Keratinocyte (primary cell): Measurements from ENCODE around the gene ULK4. TPM values are rescaled to one million over a fixed set of nuclear protein-coding genes. Genes with fewer than 3 reads are reported as not detected.

ENCODE experiments used
- DNase-seq: peaks from one replicate; pipeline ENCODE4 v3.0.0-alpha.2; 2011; ENCODE audit warnings: low read depth, missing footprints, low spot score
- FAIRE-seq: peaks from 2 replicates; lab custom pipeline; 2011; peaks lifted over from hg19 to GRCh38; lab: Jason Lieb, UNC
- H2AFZ ChIP-seq: 2 replicates; pipeline ENCODE4 v1.6.0; 2012; ENCODE audit warnings: low read length, control low read depth, inconsistent platforms; ENCODE audit not compliant: control insufficient read depth
- H3K27ac ChIP-seq: 2 replicates; pipeline ENCODE4 v1.5.1; 2011; ENCODE audit warnings: low read length; ENCODE audit not compliant: control insufficient read depth, insufficient read depth
- H3K27me3 ChIP-seq: 3 replicates; pipeline ENCODE4 v1.6.0; 2011; ENCODE audit warnings: low read length; ENCODE audit not compliant: control insufficient read depth, insufficient read depth; ENCODE audit errors: extremely low read depth
- H3K36me3 ChIP-seq, 2 experiments: 2 replicates in 1 of 2; 3 replicates in 1 of 2; pipeline ENCODE4 v1.5.1; 2011; ENCODE audit warnings: low read length in 2 of 2, mild to moderate bottlenecking in 1 of 2; ENCODE audit not compliant: control insufficient read depth in 2 of 2, insufficient read depth in 2 of 2; ENCODE audit errors: extremely low read depth in 1 of 2
- H3K4me1 ChIP-seq: 3 replicates; pipeline ENCODE4 v1.5.1; 2011; ENCODE audit warnings: low read length; ENCODE audit not compliant: control insufficient read depth, insufficient read depth; ENCODE audit errors: extremely low read depth
- H3K4me2 ChIP-seq: 3 replicates; pipeline ENCODE4 v1.6.0; 2011; ENCODE audit warnings: low read depth, low read length; ENCODE audit not compliant: control insufficient read depth, insufficient read depth; ENCODE audit errors: extremely low read depth
- H3K4me3 ChIP-seq, 3 experiments: fragments of 200-600 bp in 1 of 3; sonication (generic) in 1 of 3; 2 replicates in 2 of 3; 3 replicates in 1 of 3; pipeline ENCODE4 v1.5.1; 2011 to 2016; ENCODE audit warnings: low read length in 3 of 3, mild to moderate bottlenecking in 3 of 3, control low read depth in 2 of 3, inconsistent platforms in 1 of 3, low read depth in 1 of 3, mixed read lengths in 1 of 3, mixed run types in 1 of 3, moderate library complexity in 1 of 3; ENCODE audit not compliant: control insufficient read depth in 2 of 3, insufficient read depth in 2 of 3; ENCODE audit errors: extremely low read depth in 1 of 3
- H3K79me2 ChIP-seq: 2 replicates; pipeline ENCODE4 v1.6.0; 2012; ENCODE audit warnings: low read length; ENCODE audit not compliant: control insufficient read depth, insufficient read depth
- H3K9ac ChIP-seq: 3 replicates; pipeline ENCODE4 v1.6.0; 2011; ENCODE audit warnings: low read length; ENCODE audit not compliant: control insufficient read depth, insufficient read depth; ENCODE audit errors: extremely low read depth
- H3K9me1 ChIP-seq: 3 replicates; pipeline ENCODE4 v1.6.0; 2011; ENCODE audit warnings: low read length; ENCODE audit not compliant: control insufficient read depth, insufficient read depth; ENCODE audit errors: extremely low read depth
- H3K9me3 ChIP-seq: 2 replicates; pipeline ENCODE4 v1.5.1; 2012; ENCODE audit warnings: low read depth, low read length; ENCODE audit not compliant: control insufficient read depth
- H4K20me1 ChIP-seq: 3 replicates; pipeline ENCODE4 v1.6.0; 2011; ENCODE audit warnings: low read length; ENCODE audit not compliant: control insufficient read depth, insufficient read depth; ENCODE audit errors: extremely low read depth
- EZH2 ChIP-seq: IDR thresholded peaks from one replicate; pipeline ENCODE4 v1.6.1; 2012; ENCODE audit warnings: inconsistent platforms, mild to moderate bottlenecking, low read length, moderate library complexity
- dilution Hi-C: fragments of 300-500 bp; cut with MboI; formaldehyde crosslinking; loops from one replicate; pipeline ENCODE4 v1.7.0; 2020; ENCODE audit warnings: low sequenced_read_pairs; ENCODE audit not compliant: extremely low pct_ligation_motif_present
- polyA plus RNA-seq, 5 experiments: library from polyadenylated mRNA; depleted of rRNA in 3 of 5; stranded (reverse) in 3 of 5; stranded (forward) in 1 of 5; unstranded in 1 of 5; fragments of >200 nt; gene quantifications; 1 replicate in 1 of 5; 2 replicates in 3 of 5; 3 replicates in 1 of 5; pipeline versions ENCODE4 v1.2.1 to v1.2.3, GENCODE V29; 2011 to 2012; ENCODE audit warnings: missing spikeins in 2 of 5, low read depth in 1 of 5, low replicate concordance in 1 of 5
- TF ChIP-seq, protein P1 (sequence below), 3 experiments: IDR thresholded peaks in 1 of 3; conservative IDR thresholded peaks in 1 of 3; optimal IDR thresholded peaks in 1 of 3; 2 replicates in 2 of 3; 3 replicates in 1 of 3; pipeline versions ENCODE3 to v1.5.1; 2011; ENCODE audit warnings: low read length in 3 of 3, mild to moderate bottlenecking in 3 of 3, moderate library complexity in 2 of 3, control low read depth in 1 of 3, inconsistent platforms in 1 of 3; ENCODE audit not compliant: insufficient read depth in 2 of 3; ENCODE audit errors: extremely low read depth in 1 of 3

Gene ULK4
- polyA plus RNA-seq, 1 donor (not counting 4 experiments of a cell fraction or from before 2014, with no cell fraction given) = 6.1 TPM

DNA sequence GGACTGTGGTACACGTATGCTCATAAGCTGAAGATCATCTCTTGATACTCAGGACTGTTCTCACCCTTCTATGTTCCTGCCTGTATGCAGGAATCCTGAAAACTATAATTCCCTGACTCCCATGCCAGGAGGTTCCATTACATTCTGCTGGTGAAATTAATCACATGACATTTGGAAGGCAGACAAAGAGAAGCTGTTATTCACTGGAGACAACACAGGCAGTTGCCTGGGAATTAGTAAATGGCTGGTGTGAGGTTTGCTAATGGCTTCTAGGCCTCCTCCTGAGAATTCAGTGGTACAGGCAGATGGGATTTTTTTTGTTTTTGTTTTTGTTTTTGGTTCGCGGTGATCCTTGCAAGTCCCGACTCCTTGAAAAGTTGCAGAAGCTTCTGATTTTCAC lies 671.2 kb downstream of the ULK4 start:
- FAIRE-seq = no peak

DNA sequence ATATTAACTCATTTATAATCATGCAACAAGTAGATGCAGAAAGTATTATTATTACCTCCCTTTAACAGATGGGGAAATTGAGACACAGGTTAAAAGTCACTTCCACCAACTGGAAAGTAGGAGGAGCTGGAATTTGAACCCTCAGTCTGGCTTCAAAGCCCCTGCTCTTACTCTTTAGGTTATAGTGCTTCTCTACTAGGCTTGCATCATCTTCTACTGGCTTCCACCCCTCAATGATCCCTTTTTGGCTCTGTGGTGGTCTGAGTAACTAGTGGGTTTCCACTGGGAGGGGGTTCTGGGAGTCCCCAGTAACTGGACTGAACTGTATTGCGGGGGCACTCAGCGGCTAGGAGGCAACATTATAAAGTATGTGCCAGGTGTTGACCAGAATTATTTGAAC lies 671.6 kb downstream of the ULK4 start:
- Histone ChIP-seq H3K9me3 (no peaks in the 10 kb centered on the region), H3K4me3 (no peak overlapping the region), H3K27ac (no peak overlapping the region), H3K4me2 (no peak overlapping the region), H2AFZ (no peak overlapping the region), H3K4me1 (no peaks in the 10 kb centered on the region), H3K9ac (no peak overlapping the region), H4K20me1 (no peaks in the 10 kb centered on the region), H3K9me1 (no peaks in the 10 kb centered on the region), H3K36me3 (no peaks in the 10 kb centered on the region), H3K27me3 (no peaks in the 10 kb centered on the region), H3K79me2 (no peaks in the 10 kb centered on the region)
- FAIRE-seq = no peak
- dilution Hi-C loops = no loop called here
- DNase-seq = no peak
- no peak for TF ChIP-seq EZH2
- TF ChIP-seq, protein P1, sequence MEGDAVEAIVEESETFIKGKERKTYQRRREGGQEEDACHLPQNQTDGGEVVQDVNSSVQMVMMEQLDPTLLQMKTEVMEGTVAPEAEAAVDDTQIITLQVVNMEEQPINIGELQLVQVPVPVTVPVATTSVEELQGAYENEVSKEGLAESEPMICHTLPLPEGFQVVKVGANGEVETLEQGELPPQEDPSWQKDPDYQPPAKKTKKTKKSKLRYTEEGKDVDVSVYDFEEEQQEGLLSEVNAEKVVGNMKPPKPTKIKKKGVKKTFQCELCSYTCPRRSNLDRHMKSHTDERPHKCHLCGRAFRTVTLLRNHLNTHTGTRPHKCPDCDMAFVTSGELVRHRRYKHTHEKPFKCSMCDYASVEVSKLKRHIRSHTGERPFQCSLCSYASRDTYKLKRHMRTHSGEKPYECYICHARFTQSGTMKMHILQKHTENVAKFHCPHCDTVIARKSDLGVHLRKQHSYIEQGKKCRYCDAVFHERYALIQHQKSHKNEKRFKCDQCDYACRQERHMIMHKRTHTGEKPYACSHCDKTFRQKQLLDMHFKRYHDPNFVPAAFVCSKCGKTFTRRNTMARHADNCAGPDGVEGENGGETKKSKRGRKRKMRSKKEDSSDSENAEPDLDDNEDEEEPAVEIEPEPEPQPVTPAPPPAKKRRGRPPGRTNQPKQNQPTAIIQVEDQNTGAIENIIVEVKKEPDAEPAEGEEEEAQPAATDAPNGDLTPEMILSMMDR (optimal IDR thresholded peaks at IDR 0.05 in 1 of 3, IDR thresholded peaks at IDR 0.05 in 1 of 3, conservative IDR thresholded peaks at IDR 0.05 in 1 of 3; ENCODE audit: extremely low read depth in 1 of 3, insufficient read depth in 2 of 3, low read length in 3 of 3) = no peak

More for the DNA sequence above, 671.2 kb downstream of the ULK4 start:
- no peaks in the 10 kb centered on the region for H4K20me1 ChIP-seq
- no peak for DNase-seq
- H3K9me3 ChIP-seq = no peaks in the 10 kb centered on the region
- no peak overlapping the region for H3K4me3 ChIP-seq
- no peak overlapping the region for H3K27ac ChIP-seq
- no peaks in the 10 kb centered on the region for H3K79me2 ChIP-seq
- no peaks in the 10 kb centered on the region for H3K36me3 ChIP-seq
- TF ChIP-seq EZH2 = no peak
- TF ChIP-seq, protein P1 (optimal IDR thresholded peaks at IDR 0.05 in 1 of 3, IDR thresholded peaks at IDR 0.05 in 1 of 3, conservative IDR thresholded peaks at IDR 0.05 in 1 of 3; ENCODE audit: extremely low read depth in 1 of 3, insufficient read depth in 2 of 3, low read length in 3 of 3) = no peak
- H3K4me1 ChIP-seq = no peaks in the 10 kb centered on the region
- no peak overlapping the region for H3K4me2 ChIP-seq
- H3K9ac ChIP-seq = no peak overlapping the region
- no peaks in the 10 kb centered on the region for H3K27me3 ChIP-seq
- H3K9me1 ChIP-seq = no peaks in the 10 kb centered on the region
- H2AFZ ChIP-seq = no peak overlapping the region
- dilution Hi-C loops = no loop called here
